Mesothelial cell of epicardium (in vitro differentiated cells): ENCODE measurements around the gene MUS81. TPM values are rescaled to one million over a fixed set of nuclear protein-coding genes. Genes with fewer than 3 reads are reported as not detected.
"Not testable (repeated sequence)": the region's sequence is repeated elsewhere in the genome, so short reads cannot be mapped to it uniquely, and the experiment has no call there.

ENCODE experiments used
- DNase-seq, 2 experiments: peaks; one replicate each; pipeline ENCODE4 v3.0.0; 2021; ENCODE audit warnings: low spot score in 2 of 2; ENCODE audit not compliant: unreplicated experiment in 2 of 2
- H3K27ac Mint-ChIP-seq: 2 replicates; pipeline ENCODE4 v1.8.0; 2021; ENCODE audit warnings: mixed read lengths
- H3K27me3 Mint-ChIP-seq: 2 replicates; pipeline ENCODE4 v1.8.0; 2021; ENCODE audit warnings: low read depth, mixed read lengths
- H3K36me3 Mint-ChIP-seq: 2 replicates; pipeline ENCODE4 v1.8.0; 2021; ENCODE audit warnings: mixed read lengths
- H3K4me1 Mint-ChIP-seq: 2 replicates; pipeline ENCODE4 v1.8.0; 2021; ENCODE audit warnings: mixed read lengths
- H3K4me3 Mint-ChIP-seq: 2 replicates; pipeline ENCODE4 v1.8.0; 2021; ENCODE audit warnings: mild to moderate bottlenecking, moderate library complexity, mixed read lengths
- H3K9me3 Mint-ChIP-seq: 2 replicates; pipeline ENCODE4 v1.8.0; 2021; ENCODE audit warnings: mixed read lengths
- total RNA-seq: library from RNA; stranded (reverse); gene quantifications from 3 replicates; pipeline ENCODE4 v1.2.1, GENCODE V29; 2021
- TF ChIP-seq, protein P1 (sequence below): fragments of 200-600 bp; sonication (generic); IDR thresholded peaks from one replicate; pipeline ENCODE4 v1.5.0; 2021; ENCODE audit warnings: antibody characterized with exemption; ENCODE audit not compliant: unreplicated experiment

The MUS81 gene
- total RNA-seq, 1 donor from 2014 or later: 73.7 TPM

DNA sequence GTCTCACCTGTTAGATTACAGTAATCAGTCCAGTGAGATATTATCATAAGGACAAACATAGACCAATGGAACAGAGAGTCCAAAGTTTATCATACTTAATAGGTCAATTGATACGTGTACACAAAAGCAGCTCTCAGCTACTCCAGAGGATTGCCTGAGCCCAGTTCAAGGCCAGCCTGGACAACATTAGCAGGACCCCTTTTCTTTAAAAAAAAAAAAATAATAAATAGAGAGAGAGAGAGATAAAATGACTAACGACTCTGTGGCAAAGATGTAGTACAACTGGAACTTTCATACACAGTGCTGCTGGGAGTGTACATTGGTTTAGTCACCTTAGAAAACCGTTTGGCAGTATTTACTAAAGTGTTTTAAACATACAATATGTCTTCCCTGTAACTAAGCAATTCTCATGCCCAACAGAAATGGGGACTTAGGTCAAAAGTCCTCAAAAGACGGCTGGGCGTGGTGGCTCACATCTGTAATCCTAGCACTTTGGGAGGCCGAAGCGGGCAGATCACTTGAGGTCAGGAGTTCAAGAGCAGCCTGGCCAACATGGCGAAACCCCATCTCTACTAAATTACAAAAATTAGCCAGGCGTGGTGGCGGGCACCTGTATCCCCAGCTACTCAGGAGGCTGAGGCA lies 15.9 kb upstream of the MUS81 start:
- TF ChIP-seq, protein P1, sequence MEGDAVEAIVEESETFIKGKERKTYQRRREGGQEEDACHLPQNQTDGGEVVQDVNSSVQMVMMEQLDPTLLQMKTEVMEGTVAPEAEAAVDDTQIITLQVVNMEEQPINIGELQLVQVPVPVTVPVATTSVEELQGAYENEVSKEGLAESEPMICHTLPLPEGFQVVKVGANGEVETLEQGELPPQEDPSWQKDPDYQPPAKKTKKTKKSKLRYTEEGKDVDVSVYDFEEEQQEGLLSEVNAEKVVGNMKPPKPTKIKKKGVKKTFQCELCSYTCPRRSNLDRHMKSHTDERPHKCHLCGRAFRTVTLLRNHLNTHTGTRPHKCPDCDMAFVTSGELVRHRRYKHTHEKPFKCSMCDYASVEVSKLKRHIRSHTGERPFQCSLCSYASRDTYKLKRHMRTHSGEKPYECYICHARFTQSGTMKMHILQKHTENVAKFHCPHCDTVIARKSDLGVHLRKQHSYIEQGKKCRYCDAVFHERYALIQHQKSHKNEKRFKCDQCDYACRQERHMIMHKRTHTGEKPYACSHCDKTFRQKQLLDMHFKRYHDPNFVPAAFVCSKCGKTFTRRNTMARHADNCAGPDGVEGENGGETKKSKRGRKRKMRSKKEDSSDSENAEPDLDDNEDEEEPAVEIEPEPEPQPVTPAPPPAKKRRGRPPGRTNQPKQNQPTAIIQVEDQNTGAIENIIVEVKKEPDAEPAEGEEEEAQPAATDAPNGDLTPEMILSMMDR: no peak
- Mint-ChIP-seq H3K4me3 (no peak overlapping the region), H3K27ac (no peak overlapping the region), H3K36me3 (no peaks in the 10 kb centered on the region), H3K9me3 (no peaks in the 10 kb centered on the region), H3K27me3 (no peaks in the 10 kb centered on the region), H3K4me1 (peaks cover 4% of the 10 kb centered on the region)
- no peak for DNase-seq

DNA sequence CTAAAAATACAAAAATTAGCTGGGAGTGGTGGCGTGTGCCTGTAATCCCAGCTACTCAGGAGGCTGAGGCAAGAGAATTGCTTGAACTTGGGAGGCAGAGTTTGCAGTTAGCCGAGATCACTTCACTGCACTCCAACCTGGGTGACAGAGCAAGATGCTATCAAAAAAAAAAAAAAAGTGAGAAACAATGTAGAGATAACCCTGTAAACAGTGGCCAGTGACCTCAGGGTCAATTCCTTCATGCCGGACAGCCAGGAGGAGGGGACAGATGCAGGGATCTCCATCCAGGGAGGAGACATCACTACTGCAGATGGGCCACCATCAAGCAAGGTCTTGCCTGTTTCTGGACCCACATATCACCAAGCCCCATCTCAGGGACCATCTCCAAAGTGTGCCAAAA lies 12.5 kb upstream of the MUS81 start:
- Mint-ChIP-seq H3K27ac (no peak overlapping the region), H3K36me3 (peaks cover 12% of the 10 kb centered on the region), H3K4me3 (no peak overlapping the region), H3K9me3 (no peaks in the 10 kb centered on the region), H3K4me1 (peaks cover 4% of the 10 kb centered on the region), H3K27me3 (no peaks in the 10 kb centered on the region)
- DNase-seq: no peak
- TF ChIP-seq, protein P1: no peak

DNA sequence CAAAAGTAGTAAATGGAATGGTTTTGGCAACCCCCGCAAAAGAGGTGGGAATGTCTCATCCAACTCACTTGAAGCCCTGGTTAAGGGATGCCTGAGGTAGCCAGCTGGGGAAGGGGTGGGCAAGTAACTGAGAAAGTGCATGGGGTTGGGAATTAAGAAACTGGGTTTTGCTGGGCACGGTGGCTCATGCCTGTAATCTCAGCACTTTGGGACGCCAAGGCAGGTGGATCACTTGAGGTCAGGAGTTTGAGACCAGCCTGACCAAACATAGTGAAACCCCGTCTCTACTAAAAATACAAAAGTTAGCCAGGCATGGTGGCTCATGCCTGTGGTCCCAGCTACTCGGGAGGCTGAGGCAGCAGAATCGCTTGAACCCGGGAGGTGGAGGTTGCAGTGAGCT lies 11.5 kb upstream of the MUS81 start:
- not testable (repeated sequence) for H3K27ac Mint-ChIP-seq, H3K9me3 Mint-ChIP-seq, DNase-seq, H3K4me1 Mint-ChIP-seq, H3K4me3 Mint-ChIP-seq, H3K27me3 Mint-ChIP-seq
- peaks cover 17% of the 10 kb centered on the region for H3K36me3 Mint-ChIP-seq

DNA sequence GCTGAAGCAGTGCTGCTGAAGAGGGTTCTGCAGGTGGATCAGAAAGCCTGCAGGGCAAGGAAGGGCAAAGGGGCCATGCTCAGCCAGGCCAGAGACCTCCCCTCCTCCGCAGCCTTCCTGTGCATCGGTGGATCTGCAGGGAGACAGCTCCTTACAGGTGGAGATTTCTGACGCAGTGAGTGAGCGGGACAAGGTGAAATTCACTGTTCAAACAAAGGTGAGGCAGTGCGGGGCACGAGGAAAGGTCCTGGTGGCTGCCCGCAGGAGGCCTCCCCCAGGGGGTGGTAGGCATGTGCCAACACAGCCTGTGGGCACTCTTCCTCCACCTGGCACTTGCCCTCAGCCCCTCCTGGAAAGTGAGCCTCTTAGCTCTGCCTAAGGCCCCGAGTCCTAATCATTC lies 10.9 kb upstream of the MUS81 start:
- TF ChIP-seq, protein P1: no peak
- H3K4me1 Mint-ChIP-seq: no peaks in the 10 kb centered on the region
- no peak overlapping the region for H3K27ac Mint-ChIP-seq
- H3K4me3 Mint-ChIP-seq: no peak overlapping the region
- no peaks in the 10 kb centered on the region for H3K27me3 Mint-ChIP-seq
- peaks cover 22% of the 10 kb centered on the region for H3K36me3 Mint-ChIP-seq
- no peaks in the 10 kb centered on the region for H3K9me3 Mint-ChIP-seq
- no peak for DNase-seq

DNA sequence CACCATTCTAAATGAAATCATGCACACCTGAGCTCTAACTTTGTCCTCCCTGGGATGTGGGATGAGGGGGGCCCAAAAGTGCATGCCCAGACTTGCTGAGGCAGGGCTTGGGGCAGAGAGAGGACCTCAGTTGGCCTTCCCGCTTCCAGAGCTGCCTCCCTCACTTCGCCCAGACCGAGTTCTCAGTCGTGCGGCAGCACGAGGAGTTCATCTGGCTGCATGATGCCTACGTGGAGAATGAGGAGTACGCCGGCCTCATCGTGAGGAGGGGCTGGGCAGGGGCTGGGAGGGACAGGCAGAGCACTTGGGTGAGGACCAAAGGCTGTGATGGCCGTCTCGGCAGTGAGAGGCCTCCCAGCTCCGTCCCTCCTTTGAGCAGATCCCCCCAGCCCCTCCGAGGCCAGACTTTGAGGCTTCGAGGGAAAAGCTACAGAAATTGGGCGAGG lies 10.4 kb upstream of the MUS81 start:
- H3K27me3 Mint-ChIP-seq: no peaks in the 10 kb centered on the region
- H3K4me3 Mint-ChIP-seq: no peak overlapping the region
- H3K36me3 Mint-ChIP-seq: peaks cover 26% of the 10 kb centered on the region
- TF ChIP-seq, protein P1: no peak
- DNase-seq: no peak
- peaks cover 2% of the 10 kb centered on the region for H3K4me1 Mint-ChIP-seq
- no peak overlapping the region for H3K27ac Mint-ChIP-seq
- no peaks in the 10 kb centered on the region for H3K9me3 Mint-ChIP-seq

DNA sequence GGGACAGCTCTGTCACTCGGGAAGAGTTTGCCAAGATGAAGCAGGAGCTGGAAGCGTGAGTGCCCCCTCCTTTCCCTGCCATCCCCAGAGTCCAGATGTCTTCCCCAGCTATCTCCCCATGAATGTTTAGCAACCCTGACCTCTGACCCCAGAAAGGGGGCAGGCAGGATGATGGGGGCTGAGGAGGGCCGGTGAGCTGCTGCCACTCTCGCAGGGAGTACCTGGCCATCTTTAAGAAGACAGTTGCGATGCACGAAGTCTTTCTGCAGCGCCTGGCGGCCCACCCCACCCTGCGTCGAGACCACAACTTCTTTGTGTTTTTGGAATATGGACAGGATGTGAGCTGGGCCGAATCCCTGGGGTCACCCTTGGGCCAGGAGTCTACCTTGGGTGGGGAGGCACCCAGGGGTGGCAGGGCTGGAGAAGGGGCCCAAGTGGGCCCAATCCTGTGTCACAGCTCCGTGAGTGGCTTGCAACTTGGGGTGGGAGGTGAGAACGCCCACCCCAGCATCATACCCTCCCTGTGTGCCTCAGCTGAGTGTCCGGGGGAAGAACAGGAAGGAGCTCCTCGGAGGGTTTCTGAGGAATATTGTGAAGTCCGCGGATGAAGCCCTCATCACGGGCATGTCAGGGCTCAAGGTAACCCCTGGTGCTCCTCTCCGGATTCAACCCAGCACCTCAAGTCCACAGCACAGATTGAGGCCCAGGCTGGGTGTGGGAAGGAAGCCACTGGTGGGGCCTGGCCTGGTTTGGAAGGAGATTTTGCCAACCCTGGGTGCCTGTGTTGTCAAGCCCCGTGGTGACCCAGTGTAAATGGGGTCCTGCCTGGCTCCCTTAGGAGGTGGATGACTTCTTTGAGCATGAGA lies 9.8 kb upstream of the MUS81 start:
- Mint-ChIP-seq H3K9me3 (no peaks in the 10 kb centered on the region), H3K27me3 (no peaks in the 10 kb centered on the region), H3K36me3 (peaks cover 31% of the 10 kb centered on the region), H3K4me1 (peaks cover 3% of the 10 kb centered on the region), H3K4me3 (no peak overlapping the region), H3K27ac (no peak overlapping the region)
- no peak for DNase-seq
- TF ChIP-seq, protein P1: no peak
